ENCODE results near the gene ZNF581.

The ZNF581 gene

DNA sequence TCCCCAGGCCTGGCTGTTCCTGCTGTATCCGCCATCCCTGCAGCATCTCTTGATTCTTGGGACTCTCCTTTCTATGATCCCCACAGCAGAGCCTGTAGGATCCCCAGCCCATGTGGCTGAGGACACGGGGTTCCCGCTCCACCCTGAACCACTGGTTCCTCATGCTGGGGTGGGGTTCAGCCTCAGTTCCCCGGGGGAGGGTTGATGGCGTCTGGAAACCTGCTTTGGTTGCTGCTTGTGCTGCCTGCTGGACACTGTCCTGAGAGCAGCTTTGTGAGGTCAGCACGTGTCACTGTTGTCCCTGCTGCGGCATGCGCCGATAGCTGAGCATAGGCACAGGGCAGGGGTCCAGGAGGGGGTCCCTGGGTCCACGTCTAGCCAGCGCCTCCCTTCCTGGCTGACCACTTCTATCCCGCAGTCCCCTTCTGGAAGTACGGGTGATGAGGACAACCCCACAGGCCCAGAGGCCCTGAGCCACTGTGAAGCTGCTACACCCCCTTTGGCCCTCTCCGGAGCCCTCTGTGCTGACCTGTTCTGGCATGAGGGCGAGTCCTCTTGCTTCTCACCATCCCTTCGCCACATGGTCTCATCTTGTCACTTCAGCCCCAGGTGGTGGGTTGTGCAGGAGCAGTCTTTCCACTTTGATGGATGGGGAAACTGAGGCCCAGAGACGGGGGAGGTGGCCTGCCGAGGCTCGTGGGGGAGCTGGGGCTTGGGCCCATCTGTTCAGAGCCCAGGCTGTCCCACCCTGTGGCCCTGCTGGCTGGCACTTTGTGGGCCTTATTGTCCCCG, 37.1 kb downstream of the ZNF581 start:
- DNase-seq (ENCODE audit: low read depth) = no peak

DNA sequence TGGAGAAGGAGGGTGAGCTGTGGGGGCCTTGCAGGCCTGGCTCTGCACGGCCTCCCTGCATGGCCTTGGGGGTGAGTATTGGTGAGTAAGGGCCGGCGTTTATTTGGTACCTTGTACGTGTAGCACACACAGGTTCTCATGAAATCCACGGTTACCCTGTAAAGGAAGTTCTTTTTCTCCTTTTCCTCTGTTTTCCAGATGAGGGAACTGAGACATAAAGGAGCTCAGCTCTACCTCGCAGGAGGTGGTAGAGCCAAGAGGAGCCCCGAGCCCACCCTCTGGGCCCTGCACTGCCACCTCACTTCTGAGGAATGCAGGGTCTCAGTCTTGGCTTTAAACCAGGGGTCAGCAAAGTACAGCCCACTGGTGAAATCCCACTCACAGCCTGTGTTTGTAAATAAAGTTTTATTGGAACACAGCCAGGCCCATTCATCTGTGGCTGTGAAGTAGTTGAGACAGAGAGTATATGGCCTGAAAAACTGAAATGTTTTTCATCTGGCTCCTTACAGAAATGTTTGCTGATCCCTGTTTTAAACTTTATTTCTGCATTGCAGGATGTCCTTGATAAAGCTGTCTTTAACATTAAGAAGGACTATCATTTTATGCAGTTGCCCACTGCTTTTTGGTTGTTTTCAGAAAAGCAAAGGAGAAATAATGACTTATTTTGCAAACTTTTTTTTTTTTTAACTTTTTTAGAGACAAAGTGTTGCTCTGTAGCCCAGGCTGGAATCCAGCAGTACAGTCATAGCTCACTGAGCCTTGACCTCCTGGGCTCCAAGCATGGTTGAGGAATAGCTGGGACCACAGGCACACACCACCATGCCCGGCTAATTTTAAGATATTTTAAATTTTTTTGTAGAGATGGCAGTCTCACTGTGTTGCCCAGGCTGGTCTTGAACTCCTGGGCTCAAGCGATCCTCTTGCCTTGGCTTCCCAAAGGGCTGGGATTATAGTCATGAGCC, 38.0 kb downstream of the ZNF581 start:
- no peak for DNase-seq (ENCODE audit: low read depth)

DNA sequence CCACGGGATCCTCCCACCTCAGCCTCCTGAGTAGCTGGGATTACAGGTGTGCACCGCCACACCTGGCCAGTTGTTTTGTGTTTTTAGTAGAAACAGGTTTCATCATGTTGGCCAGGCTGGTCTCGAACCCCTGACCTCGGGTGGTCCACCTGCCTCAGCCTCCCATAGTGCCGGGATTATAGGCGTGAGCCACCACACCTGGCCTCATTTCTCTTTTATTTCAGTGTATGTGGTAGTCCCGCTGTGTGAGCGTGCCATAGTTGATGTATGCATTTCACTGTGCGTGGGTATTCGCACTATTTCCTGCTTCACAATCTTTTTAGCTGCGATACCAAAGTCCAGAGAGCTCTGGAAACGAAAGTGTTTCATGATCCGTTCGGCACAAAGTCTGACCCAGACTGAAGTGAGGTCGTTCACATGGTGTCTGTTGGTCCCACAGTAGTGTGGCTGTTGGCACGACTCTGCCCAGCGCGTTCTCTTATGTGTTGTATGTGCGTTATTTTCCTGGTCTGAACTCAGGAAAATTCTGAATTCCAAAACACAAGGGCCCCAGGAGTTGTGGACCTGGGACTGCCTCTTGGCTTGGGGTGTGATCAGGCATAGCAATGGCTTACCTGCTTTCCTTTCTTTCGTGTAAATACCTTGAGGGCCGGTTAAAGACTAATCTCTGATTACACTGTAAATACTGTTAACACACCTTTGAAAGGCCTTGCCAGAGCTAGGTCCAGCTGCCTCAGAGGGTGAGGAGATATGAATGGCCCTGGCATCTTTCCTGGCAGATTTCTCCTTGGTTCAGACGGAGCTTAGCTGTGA, 40.2 kb downstream of the ZNF581 start:
- no peak for DNase-seq (ENCODE audit: low read depth)

DNA sequence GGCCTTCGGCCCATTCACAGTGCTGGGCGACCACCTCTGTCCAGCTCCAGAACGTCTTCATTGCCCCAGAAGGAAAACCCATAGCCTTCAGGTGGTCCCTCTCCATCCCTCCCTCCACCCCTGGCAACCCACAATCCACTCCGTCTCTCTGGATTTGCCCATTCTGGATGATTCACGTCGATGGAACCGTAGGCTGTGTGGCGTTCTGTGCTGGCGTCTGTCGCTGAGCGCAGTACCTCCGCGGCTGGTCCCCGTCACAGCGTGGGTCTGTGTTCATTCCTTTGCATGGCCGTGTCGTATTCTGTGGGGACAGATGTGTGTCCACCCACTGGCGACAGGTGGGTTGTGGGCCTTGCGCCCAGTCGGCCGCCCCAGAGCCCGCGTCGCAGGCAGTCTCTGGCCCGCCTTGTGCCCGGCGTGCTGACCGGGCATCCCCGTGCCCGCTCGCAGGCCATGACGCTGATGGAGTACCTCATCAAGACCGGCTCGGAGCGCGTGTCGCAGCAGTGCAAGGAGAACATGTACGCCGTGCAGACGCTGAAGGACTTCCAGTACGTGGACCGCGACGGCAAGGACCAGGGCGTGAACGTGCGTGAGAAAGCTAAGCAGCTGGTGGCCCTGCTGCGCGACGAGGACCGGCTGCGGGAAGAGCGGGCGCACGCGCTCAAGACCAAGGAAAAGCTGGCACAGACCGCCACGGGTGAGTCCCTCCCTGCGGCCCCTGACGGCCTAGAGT, 41.7 kb downstream of the ZNF581 start:
- DNase-seq (ENCODE audit: low read depth) = no peak

DNA sequence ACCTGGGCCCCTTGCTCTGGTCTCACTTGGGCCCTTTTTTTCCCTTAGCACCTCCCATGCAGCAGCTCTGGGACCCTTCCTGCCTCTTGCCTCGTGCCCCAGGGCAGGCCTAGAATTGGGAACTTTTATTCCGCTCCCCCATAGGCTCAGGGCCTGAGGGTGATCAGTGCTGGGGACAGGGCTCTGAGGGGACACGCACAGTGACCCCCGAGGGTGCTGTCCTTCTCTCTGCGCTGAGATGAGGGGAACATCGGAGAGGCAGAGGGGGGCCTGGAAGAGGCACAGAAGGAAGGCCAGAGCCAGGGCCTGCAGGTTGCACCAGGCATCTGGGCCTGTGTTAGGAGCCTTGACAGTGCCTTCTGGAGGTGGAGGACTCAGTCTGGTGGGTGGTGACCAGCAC, 42.3 kb downstream of the ZNF581 start:
- no peak for DNase-seq (ENCODE audit: low read depth)

DNA sequence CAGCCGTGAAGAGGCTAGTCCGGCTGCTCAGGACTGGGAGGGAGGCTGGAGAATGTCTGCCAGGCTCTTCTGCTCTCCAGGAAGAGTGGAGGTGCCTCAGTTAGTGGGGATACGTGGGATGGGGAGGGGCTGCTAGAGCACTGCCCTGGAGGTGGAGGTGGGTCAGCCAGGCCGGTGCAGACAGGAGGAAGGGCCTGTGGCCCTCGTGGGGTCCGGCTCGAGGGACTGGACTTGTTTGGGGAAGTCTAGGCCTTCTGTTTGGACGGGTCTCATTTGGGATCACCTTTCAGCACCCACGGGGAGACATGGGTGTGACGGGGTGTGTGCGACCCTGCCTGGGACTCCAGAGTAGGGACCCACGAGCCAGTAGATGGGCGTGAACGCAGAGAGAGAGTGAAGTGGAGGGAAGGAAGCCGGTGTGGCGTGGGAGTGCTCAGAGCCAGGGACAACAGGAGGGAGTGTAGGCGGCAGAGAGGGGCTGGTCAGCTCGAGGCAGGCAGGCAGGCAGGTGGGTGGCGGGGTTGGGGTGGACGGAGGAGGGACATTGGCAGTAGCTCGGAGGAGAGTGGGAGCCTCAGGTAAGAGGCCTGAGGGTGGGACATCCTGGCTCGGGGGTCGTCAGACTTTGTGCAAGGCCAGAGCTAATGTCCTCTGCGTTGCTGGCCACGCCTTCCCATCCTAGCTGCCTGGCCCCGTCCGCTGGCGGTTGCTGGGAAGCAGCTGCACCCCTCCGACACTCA, 43.0 kb downstream of the ZNF581 start:
- DNase-seq (ENCODE audit: low read depth) = no peak

DNA sequence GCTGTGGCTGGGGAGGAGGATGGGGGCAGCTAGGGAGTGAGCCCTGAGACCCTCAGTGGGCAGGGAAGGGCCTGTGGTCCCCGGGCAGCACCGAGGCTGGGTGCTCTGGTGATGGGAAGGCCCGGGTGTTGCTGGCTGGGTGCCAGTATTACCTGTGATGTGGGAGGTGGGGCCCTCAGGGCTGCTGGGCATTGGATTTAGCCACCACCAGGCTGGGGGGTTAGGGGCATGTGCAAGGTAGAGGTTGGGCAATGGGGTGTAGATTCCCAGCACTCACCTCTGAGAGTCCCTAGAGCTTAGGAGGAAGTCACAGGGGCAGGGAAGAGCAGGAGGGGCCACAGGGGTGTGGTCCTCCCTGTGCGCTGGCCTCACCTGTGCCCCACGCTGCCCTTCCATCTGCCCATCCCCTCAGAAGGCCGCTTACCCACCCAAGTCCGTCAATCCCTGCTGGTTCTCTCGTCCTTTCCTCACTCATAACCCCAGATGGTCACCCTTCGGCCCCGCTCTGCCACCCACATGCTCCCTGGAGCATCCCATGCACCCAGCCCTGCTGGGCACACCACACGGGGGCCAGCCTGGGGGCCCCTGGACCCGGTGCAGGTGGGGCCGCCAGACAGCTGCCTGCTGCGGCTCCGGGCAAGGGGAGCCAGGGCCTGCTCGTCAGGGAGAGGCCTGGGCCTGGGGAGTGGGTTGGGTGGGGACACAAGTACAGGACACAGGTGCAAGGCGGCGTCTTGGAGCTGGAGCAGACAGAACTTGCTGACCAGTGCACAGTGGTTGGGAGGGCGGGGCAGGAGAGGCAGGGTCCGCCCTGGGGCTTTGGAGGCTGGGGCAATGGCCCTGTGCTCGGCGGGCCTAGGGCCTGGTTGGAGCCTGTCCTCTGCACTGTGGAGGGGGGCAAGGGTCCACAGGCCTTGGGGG, 44.1 kb downstream of the ZNF581 start:
- DNase-seq (ENCODE audit: low read depth) = no peak

DNA sequence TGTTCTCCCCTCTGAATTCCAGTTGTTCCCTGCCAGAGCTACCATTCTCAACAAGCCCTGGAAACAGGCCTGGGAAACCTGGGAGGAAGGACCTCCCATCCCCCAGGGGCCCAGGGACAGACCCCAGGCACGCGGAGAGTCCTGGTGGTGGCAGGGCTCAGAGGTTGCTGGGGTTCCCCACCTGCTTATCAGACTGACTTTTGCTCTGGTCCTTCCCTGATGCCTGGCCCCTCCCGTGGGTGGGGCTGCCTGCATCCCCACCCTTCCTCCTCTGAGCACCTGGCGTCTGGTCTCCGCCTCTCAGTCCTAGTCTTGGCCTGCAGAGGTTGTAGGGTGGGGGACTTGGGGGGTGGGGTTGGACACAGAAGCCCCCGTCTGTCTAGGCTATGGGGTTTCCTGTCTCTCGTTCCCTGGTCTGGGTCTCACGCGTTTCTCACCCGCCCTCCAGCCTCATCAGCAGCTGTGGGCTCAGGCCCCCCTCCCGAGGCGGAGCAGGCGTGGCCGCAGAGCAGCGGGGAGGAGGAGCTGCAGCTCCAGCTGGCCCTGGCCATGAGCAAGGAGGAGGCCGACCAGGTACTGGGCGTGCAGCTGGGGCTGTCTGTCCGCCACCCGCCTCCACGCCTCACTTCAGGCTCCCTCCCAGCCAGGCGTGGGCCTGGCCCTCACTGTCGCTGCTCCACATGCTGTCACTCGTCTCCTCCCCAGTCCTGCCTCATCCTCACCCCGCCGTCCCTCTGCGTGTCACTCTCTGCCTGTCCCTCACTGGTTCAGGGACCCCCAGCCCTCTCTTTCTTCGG, 45.2 kb downstream of the ZNF581 start:
- no peak for DNase-seq (ENCODE audit: low read depth)

DNA sequence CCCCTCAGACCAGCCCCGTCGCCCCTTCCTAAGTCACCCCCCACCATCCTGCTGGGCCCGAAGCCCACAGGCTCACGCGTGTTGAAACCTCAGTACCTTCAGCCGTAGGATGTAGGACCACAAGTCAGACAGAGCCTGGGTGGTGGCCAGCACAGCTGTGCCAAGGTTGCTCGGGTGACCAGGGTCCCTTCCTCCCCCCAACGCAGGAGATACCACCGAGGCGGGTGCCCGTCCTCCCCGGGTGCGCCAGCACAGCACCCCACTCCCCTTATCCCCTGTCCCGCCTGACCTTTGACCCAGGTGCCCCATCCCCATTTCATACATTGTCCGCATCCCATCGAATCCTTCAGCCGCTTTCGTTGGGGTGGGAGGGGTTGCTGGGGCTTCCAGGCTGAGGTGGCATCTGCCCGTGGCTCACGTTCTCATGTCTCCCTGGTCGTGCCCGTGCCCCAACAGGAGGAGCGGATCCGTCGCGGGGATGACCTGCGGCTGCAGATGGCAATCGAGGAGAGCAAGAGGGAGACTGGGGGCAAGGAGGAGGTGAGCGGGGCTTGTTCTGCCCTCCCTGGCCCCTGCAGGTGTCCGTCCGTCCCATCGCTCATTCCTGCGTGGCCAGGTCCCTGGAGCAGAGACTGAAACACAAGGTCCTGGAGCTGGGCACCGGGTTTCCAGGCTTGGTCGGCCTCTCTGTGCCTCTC, 46.1 kb downstream of the ZNF581 start:
- DNase-seq (ENCODE audit: low read depth) = no peak

DNA sequence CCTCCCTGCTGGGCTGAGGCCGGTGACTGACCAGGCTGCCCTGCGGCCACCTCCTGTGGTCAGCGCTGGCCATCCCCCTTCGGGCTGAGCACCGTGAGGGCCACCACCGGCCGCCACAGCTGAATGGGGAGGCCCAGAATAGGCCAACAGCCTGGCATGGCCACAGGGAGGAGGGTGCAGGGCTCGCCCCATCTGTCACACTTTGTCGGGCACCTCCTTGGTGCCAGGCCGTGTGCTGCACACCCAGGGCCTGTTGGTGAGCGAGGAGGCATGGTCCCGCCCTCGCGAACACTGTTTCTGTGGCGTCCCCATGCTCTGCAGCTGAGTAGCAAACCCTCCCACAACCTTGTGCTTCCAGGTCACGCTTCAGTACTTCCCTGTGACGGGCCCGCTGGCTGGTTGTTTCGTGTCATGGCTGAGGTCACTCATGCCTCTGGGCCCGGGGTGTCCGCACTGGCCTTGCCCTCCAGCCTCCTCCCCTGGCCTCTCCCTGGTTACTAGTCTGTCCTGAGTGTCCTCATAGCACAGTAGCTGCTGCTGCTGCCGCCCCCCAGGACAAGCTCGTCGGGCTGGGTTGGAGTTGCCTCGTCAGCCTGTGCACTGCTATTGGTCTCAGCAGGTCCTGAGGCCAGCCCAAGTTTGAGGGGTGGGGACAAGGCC, 46.8 kb downstream of the ZNF581 start:
- DNase-seq (ENCODE audit: low read depth) = no peak

DNA sequence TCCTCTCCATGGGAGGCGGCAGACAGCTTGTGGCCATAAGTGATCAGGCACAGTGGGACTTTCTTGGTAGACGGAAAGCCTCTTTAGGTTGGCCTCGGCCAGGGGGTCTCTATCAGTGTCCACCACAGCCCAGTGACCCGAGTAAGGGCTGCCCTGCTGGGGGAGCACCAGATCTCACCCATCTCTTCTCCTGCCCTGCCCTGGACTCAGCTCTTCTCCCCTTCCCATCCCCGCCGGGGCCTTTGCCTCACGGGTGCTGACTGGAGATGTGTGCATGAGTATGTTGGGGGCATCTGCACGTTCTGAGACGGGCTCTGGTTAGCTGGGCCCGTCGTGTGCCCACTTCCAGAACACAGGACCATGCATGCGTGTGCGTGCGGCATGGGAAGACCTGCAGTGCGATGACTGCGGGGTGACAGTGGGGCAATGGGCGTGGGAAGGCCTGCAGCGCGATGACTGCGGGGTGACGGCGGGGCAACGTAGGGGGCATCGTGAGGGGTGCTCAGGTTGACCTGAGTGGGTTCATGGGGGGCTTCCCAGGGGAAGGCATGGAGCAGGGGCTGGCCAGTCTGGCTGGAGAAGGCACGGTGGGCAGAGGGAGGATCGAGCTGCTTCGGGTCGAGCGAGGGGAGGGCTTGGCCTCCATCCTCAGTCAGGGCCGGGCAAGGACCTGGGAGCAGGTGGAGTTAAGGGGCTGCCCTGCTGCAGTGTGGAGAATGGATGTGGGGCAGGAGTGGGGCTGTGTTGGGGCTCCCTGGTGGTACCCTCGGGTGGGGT, 47.5 kb downstream of the ZNF581 start:
- DNase-seq (ENCODE audit: low read depth) = no peak

DNA sequence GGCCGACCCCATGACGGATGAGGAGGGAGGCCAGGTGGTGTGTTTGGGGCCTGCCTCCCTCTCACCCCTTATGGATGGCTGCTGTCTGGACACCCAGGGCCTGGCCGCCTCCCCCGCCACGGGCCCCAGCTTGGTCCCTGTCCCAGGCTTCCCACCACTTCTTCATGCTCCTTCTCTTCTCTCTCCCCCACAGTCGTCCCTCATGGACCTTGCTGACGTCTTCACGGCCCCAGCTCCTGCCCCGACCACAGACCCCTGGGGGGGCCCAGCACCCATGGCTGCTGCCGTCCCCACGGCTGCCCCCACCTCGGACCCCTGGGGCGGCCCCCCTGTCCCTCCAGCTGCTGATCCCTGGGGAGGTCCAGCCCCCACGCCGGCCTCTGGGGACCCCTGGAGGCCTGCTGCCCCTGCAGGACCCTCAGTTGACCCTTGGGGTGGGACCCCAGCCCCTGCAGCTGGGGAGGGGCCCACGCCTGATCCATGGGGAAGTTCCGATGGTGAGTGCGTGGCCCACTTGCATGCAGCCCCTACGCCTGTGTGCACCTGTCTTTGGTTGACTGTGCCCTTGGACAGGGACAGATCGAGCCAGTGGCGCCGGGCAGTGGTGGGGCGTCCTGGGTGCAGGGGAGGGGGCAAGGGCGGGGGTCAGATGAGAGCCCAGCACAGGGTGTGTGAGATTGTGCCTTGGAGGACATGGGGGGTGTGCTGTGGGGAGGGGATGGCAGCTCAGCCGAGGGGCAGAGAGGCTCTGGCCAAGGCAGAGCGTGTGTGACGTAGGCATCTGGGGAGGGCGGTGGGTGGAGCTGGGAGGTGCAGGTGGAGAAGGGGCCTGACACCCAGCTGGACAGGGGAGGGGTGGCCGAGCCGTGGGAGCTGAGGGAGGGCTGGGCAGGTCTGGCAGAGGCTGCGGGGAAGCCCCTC, 48.4 kb downstream of the ZNF581 start:
- DNase-seq (ENCODE audit: low read depth) = no peak

DNA sequence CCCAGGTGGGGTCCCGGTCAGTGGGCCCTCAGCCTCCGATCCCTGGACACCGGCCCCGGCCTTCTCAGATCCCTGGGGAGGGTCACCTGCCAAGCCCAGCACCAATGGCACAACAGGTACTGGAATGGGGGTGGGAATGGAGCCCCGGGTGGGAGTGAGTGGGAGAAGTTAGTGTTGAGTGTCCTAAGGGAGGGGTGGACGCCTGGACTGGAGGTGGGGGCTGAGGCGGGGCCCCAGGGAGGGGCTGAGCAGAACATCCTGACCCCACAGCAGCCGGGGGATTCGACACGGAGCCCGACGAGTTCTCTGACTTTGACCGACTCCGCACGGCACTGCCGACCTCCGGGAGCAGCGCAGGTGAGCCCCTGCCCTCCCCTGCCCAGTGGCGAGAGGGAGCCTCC, 49.2 kb downstream of the ZNF581 start:
- no peak for DNase-seq (ENCODE audit: low read depth)

DNA sequence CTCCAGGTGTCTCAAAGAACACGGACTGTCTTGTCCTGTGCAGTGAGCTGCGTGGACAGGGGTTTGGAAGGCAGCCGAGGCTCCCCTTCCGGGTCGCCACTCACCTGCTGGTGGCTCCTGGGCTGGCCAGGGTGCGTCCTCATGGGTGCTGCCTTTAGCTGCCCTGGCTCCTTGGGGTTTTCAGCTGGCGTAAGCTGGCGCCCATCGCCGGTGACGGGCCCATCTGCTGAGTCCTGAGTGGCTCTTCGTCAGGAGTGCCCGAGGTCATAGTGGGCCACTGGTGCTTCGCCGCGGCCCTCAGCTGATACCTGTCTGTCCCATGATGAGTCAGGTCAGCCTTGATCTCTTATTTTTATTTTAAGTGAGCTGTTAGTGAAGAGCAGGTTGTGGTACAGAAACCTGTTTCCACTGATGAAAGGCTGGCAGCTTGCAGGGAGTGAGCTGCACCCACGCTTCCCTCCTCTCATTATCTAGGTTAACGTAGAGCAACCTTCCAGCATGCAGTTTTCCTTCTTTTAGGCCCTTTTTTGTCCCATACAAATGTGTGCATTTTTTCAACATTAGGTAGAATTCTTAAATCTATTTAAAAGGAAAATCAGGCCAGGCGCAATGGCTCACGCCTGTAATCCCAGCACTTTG, 50.0 kb downstream of the ZNF581 start:
- DNase-seq (ENCODE audit: low read depth) = no peak

DNA sequence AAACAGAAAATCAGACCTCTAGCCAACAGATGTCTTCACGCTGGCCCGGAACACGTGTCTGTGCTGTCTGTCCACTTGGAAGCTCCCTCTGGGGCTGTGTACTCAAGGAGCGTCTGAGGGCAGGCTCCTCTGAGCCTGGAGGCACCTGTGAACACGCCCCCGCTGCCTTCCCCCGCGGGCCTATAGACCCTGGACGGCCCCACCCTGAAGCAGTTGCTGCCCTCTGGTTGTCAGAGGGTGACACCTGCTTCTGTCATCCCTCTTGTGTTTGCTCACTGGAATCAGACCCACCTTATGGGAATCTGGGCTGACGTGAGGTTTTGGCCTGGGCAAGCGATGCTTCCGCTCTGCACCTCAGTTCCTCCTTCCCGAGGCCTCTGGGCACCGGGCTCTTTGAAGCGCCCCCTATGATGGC, 50.8 kb downstream of the ZNF581 start:
- no peak for DNase-seq (ENCODE audit: low read depth)

Data from fibroblast of the conjunctiva (primary cell).